HG03342 (cell line): ENCODE results near the gene GAK.

ENCODE experiments used
- ATAC-seq: cut with Tn5 transposase; IDR thresholded peaks from one replicate; pipeline ENCODE4 v1.9.1; 2021; ENCODE audit warnings: mild to moderate bottlenecking, moderate library complexity; ENCODE audit not compliant: unreplicated experiment

Gene GAK

DNA sequence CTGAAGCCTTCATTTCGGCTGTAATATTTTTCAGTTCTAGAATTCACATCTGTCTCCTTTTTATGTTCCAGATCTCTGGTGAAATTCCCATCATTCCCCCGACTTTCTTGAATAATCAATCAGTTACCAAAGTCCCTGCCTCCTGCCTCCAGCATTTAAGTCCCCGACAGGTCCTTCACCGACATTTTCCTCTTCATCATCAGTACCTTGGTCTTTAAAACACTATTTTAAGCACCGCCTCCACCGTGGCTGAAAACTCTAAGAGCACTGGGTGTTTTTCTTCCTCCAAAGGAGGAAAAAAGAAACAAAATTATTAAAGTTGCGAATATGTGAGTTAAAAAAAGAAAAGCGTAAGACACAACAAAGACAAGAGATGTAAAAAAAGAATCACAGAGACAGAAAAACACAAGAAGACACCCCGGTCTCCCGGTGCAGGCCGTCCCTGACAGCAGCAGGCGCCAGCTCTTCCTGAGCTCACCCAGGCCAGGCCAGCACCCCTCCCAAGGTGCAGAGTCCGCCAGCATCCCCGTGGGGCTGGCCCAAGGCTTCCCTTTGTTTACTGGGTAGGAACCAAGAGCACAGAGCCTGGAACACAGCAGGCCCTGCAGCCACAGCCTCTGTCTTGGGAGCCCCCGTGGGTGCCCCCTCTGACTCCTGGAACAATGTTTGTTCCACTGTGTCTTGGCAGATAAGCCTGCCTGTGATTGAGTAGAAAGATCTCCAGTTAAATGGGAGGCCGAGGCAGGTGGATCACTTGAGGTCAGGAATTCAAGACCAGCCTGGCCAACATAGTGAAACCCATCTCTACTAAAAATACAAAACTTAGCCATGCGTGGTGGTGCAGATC lies 56.9 kb downstream of the GAK start:
- no peak for ATAC-seq

DNA sequence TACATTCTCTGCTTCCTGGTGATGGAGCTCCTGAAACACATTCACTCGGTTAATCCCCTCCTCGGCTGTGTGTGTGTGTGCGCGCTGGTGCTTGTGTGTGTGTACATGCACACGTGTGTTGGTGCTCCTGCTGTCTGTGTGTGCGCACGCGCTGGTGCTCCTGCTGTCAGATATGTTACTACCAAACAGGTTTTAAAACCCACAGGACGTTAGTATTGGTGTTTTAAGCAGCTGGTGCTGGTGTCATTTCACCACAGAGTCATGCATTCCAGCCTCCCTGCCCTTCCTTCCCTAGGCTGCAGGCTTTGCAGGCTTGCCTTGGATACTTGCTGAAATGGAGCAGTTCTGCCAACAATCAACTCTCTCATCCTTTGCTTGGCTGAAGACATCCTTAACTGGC lies 58.1 kb downstream of the GAK start:
- no peak for ATAC-seq

DNA sequence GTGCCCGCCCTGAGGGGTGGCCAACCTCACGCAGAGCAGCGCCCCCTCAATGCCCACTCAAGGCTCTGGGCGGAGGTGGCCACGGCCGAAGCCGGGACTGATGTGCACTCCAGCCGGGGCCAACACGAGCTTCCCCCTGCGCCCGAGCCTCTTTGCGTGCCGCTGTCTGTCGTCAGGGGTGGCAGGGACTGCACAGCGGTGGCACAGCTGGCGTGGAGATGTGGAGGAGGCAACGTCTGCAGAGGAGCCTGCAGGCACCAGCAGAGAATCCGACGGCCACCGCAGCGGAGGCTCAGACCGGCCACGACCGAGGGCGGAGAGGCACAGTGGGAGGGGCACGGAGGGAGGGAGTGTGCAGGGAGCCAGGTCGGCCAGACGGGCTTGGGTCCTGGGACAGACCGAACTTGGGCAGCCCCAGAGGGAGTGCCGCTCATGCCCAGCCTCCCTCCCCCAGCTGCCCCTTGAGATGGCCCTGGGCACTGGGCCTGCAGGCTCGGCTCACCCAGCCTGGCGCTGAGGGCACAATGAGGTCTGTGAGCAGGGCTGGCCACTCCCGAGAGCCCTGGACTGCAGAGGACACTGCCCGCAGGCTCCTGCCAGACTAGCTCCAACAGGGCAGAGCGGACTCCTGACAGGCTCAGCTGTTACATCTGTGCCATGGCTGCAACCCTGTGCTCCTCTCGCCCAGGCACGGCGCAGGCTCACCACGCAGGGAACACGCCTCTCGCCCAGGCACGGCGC lies 59.7 kb downstream of the GAK start:
- ATAC-seq: no peak

DNA sequence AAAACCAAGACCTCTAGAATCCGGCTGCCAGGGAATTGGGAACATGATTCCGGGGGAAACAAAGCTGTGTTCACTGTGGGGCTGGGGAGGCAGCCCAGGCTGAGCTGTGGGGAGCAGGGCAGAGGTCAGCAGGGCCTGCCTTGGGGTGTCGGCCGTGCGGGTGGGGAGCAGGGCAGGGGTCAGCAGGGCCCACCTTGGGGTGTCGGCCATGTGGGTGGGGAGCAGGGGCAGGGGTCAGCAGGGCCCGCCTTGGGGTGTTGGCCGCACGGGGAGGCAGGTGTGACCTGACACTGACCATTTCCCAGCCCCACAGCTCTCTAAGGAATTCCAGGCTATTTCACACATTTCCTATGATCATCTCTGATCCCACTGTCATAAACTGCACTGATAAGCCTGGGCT lies 60.6 kb downstream of the GAK start:
- no peak for ATAC-seq

DNA sequence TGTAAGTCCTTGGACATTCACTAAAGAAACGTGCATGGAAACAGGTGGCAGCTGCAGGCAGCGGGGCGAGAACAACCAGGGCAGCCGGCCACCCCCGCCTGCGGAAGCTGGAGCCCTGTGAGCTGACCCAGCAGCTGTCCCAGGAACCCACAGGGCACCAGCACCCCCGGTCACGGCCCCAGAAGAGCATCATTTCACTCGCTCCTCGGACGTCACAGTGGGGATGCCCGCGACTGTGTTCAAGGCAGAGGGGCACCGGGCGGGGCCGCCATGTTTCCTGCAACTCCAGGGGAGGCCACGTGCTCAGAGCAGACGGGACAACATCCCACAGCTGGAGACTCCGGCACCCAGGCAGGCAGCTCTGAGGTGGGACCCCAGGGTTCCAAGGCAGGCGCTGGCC lies 61.2 kb downstream of the GAK start:
- ATAC-seq: no peak

DNA sequence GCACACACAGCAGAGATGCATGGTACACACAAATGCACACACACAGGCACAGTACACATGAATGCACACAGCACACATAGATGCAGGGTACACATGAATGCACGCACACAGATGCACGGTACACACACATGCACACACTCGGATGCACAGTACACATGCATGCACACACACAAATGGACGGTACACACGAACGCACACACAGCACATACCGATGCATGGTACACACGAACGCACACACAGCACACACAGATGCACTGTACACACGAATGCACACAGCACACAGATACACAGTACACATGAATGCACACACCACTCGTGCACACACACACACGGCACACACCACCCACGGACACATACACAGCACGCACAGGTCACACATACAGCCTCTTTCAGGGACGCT lies 62.3 kb downstream of the GAK start:
- ATAC-seq: no peak

DNA sequence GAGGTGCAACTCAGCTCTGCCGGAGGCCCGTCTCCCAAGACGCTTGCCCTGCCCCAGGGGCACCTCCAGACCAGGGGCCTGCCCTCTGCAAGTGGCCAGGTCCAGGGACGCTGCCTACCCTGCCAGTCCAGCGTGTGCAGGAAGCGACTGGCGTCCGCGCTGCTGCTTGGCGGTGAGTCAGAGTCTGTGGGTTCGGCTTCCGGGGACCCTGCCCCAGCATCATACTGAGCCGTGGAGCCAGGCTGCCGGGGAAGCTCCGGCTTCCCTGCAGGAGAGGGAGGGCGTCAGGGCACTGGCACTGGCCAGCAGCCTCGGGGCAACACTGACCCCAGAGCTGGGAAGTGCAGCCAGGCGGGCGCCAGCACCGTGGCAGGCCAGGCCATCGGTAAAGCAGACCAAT lies 63.7 kb downstream of the GAK start:
- no peak for ATAC-seq

DNA sequence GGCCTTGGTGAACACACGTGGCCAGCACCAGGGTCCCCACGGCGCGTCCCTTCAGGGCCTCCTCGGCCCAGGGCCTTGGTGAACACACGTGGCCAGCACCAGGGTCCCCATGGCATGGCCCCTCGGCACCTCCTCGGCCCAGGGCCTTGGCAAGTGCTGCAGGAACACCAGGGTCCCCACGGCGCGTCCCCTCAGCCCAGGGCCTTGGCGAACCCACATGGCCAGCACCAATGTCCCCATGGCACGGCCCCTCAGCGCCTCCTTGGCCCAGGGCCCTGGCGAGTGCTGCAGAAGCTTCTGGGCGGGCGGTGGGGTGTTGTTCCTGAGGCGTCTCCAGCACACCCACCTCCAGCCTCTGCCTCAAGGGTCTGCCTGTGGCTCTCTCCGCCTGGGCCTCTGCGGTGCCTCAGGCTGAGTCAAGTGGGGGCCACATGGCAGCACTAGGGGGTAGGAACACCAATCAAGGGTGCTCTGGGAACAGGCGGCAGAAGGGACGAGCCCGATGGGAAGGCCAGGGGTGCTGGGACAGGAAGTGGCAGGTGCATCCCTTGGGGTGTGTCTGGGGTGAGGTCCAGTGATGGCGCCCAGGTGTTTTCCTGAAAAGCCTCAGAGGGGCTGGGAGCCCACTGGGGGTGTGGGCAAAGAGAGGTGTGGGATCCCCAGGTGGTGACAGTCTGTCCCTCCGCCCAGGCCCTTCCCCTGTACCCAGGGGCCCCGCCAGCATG lies 64.4 kb downstream of the GAK start:
- ATAC-seq: no peak

DNA sequence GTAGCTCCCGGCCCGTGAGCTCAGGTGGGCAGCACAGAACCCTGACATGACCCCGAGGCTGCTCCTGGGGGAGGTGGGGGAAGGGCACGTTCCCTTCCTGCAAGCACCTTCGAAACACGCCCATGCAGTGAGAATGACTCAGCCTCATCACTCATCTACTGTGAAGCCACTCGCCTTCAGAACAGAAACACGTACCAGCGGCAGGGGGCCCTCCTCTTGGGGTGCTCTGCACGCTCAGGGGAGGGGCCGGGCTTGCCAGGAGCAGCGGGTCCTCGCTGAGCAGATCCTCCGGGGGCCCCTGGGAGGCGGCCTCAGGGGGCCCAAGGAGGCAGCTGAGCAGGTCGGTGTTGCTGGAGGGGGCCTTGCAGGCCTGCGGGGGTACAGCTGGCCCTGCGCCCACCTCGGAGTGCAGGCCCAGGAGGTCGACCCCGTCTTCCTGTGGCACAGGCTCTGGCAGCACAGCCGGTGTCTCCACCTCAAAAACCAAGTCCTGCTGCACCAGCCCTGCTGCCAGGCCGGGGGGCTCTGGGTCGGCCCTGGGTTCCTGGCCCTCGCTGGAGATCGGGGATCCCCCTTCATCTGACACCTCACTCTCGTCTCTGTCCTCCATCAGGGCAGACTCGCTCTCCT lies 65.2 kb downstream of the GAK start:
- no peak for ATAC-seq

DNA sequence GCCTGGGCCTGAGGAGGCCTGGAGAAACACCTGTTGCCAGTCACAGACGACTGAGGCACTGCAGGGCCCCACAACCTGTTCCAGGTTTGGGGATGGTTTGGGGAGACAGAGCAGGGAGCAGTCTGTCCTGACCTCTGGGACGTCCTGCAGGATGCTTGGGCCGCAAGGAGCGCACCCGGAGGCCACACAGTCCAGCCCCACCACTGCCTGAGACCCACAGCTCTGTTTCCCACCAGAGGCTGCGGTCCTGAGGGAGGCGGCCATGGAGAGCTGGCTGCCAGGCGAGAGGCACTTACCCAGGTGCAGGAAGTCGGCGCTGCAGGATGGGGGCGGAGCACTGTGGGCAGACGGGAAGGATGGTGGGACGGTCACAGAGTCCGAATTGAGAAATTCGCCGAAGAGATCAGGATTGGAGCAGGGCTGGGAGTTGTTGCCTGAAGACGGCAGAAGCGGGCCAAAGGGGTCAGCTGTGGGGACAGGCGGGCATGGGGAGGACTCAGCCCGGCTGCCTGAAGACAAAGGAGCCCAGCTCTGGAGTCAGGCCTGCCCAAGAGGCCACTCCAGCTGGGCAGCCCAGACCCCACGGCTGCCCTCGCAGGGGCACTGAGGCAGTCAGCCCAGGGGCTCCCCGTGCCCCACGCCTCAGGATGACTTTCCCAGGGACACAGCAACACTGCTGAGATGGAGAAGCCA lies 65.9 kb downstream of the GAK start:
- ATAC-seq: no peak

DNA sequence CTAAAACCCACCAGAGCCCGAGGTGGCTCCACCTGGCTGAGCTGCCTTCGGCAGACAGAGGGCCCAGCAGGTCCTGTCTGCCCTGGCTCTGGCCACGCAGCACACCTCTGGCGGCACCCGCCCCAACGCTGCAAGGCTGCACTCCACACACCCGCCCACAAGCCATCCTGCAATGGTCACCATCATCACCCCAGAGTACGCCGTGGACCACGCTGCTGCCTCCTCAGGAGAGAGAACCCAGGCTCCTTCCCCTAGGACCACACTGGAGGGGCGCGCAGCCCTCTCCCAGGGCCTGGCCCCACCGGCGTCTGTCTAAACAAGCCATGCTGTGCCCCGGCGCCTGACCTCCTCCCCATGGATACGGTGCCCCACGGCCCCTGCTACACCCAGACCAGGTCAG lies 66.5 kb downstream of the GAK start:
- ATAC-seq: no peak

DNA sequence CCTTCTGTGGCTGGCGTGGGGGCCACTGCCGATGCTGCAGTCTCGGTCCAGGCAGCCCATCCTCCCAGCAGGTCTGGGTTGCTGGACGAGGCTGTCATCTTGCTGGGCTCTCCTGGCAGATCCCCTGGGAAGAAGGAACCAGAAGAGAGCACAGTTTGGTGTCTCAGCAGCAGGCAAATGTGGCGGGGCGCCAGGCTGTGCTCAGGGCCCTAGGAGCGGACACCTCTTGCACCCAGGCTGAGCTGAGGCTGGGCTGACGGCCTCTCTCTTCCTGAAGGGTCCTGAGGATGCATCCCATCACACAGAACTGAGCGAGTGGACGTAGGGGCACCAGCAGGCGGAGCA lies 67.0 kb downstream of the GAK start:
- no peak for ATAC-seq

DNA sequence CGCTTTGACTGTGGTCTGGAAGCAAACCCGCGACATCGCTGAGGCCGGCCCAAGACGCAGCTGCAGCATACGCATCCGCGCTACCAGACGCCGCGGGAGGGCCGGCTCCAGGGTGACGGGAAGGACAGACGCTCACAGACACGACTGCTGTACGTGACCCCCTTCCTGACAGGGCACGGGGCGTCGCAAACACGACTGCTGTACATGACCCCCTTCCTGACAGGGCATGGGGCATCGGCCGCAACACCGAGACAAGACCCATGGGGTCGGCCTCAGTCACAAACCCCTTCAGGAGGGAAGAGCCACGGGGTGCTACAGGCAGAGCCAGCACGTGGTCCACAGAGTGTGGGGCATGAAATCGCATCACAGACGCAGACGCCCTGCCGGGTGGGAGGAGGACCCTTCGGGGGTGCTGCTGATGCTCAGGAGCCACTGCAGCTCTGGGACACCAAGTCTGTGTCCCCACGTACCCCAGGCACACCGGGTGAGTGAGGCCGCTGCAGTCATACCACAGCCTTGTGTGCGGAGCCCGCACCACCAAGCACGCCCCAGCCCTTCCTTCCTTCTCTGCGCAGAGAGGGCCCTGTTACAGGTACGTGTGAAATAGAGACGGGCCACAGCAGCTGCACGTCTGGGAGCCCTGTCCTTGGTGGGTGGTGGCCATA lies 67.5 kb downstream of the GAK start:
- no peak for ATAC-seq

DNA sequence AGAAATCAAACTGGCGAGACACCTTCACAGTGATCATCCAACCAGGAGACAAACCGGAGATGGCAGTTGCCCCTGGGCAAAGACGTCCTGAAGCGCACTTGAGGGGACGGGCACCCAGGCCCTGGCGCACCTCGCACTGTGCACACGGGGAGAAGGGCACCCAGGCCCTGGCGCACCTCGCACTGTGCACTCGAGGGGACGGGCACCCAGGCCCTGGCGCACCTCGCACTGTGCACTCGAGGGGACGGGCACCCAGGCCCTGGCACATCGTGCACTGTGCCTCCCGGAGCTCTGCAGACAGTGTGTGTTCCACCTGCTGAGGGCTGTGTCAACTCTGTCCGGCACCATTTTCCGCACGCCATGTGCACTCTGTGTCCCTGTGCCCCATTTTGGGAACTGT lies 71.6 kb downstream of the GAK start:
- no peak for ATAC-seq

DNA sequence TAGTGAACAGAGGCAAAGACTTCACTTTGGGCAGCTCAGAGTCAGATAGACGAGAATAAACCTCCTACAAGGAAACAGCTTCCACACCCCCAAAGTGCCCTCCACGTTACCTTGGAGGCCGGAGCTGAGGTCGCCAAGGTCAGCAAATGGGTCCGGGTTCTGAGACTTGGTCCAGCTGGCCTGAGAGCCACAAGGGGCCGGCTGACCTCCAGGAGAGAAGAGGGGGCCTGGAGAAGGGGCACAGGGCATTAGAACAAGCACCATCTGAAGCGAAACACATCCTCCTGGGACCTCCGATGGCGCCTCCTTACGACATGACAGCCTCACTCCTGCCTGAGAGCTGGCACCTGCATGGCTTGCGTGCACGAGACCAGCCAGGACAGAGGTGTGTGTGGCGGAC lies 72.6 kb downstream of the GAK start:
- ATAC-seq: no peak

DNA sequence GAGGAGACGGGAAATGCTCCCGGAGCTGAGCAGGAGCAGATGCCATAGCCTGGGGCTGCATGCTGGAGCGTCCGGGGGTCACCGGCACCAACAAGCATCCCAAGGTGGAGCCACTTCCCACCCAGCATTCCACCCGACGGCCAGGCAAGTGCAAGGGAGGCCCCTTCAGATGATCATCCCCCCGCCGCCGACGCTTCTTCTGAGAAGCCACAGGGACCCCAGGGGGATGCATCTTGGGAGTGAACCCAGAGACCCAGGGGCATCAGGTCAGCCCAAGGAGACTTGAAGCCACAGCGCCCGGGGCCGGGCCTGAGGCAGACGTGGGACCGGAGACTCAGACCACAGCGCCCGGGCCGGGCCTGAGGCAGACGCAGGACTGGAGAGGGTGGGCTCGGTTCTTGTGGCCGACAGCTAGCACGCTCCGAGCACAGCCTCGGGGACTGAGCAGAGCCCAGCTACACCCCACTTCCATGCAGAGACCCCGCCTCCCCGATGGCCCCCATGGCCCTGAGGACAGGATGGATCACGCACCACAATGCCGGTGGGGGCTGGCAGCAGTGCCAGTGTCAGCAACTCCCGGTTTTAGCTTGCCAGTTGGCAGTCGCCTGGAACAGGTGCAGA lies 73.2 kb downstream of the GAK start:
- ATAC-seq: no peak

DNA sequence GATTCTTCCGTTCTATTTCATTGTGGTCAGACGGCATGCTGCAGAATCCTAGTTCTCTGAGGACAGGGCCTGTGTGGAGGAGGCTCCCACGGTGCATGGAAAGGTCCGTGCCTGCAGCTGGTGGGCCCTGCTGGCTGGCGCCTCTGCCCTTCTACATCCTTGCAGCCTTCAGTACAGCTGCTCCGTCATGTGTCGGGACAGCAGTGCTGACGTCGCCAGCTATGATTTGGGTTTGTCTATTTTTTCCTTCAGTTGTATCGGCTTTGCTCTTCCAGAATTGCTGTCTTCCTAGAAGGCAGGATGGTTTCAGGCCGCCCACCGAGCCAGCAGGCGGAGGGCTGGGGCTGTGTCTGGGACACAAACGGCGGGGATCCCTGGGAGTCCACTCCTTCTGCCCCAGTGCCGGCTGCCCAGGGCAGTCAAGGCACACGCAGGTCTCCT lies 74.1 kb downstream of the GAK start:
- ATAC-seq: no peak

DNA sequence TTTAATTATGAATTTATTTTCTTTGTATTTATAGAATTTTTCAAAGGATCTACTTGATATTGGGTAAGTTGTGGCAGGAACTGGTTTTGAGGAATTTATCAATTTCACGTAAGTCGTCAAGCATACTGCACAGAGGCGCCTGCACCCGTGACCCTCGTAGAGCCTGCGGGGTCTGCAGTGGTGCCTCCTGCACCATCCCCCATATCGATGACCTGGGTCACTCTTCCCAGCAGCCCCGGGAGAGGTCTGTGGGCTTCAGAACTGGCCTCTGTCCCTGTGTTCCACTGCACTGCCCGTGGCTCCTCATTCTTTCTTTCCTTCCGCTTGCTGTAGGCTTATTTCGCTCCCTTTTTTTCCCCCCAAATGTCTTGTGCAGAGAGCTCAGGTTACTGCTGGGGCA lies 74.7 kb downstream of the GAK start:
- ATAC-seq: no peak

DNA sequence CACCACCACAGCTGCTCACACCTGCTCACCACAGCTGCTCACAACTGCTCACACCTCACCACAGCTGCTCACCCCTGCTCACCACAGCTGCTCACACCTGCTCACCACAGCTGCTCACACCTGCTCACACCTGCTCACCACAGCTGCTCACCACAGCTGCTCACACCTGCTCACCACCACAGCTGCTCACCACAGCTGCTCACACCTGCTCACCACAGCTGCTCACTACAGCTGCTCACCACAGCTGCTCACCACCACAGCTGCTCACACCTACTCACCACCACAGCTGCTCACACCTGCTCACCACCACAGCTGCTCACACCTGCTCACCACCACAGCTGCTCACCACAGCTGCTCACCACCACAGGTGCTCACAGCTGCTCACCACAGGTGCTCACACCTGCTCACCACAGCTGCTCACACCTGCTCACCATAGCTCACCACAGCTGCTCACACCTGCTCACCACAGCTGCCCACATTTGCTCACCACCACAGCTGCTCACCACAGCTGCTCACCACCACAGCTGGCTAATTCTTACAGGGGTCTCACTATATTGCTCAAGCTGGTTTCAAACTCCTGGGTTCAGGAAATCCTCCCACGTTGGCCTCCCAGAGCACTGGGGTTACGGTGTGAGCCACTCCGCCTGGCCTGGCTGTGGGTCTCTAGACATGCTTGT lies 75.8 kb downstream of the GAK start:
- ATAC-seq: no peak
